Measurements from ENCODE around the gene ZPBP.
A peak's percentile ranks its signal among the peaks of the same experiment; 100 is the strongest.

ZPBP gene

GRCh38 chr7:50068850-50069551 is 24.0 kb downstream of the ZPBP start:
- Histone ChIP-seq H3K79me1 (replicated peaks; ENCODE audit: low read length, poor library complexity, severe bottlenecking) (no peaks in the 10 kb centered on the region), H3K9me3 (ENCODE audit: control insufficient read depth, low read length) (peaks cover 19% of the 10 kb centered on the region), H3K14ac (ENCODE audit: low read length in 2 of 2) (no peak overlapping the region), H3K4ac (ENCODE audit: low read depth in 1 of 2, low read length in 2 of 2) (no peak overlapping the region), H3K4me2 (ENCODE audit: low read length, poor library complexity, severe bottlenecking) (peak overlapping the region; percentile 70), H3K27ac (ENCODE audit: low read length, poor library complexity, severe bottlenecking) (no peak overlapping the region), H3K36me3 (ENCODE audit: control insufficient read depth in 1 of 2, insufficient read depth in 2 of 2, low read depth in 1 of 2, low read length in 2 of 2) (no peaks in the 10 kb centered on the region), H3K27me3 (ENCODE audit: control insufficient read depth in 1 of 2, insufficient read depth in 1 of 2, low read length in 2 of 2) (no peaks in the 10 kb centered on the region), H2BK5ac (ENCODE audit: low read depth, low read length, poor library complexity, severe bottlenecking) (no peak overlapping the region), H2BK15ac (ENCODE audit: low read depth, poor library complexity, severe bottlenecking) (no peak overlapping the region), H2BK120ac (ENCODE audit: low read depth, low read length) (no peak overlapping the region), H3K9ac (ENCODE audit: low read length) (peak overlapping the region; percentile 90), H2AFZ (ENCODE audit: low read depth, low read length) (no peak overlapping the region), H4K91ac (ENCODE audit: low read length) (no peak overlapping the region), H3K4me1 (ENCODE audit: control insufficient read depth, insufficient read depth, low read depth, low read length) (peaks cover 2% of the 10 kb centered on the region), H2AK5ac (ENCODE audit: low read length, severe bottlenecking) (no peak overlapping the region), H3K4me3 (ENCODE audit: insufficient read depth in 1 of 2, low read depth in 1 of 2, low read length in 2 of 2) (peak overlapping the region in 1 of 2 experiments; percentile 82), H2BK12ac (ENCODE audit: low read length in 2 of 2) (no peak overlapping the region), H3K23ac (ENCODE audit: low read length in 2 of 2) (no peak overlapping the region), H4K8ac (ENCODE audit: low read length) (no peak overlapping the region), H3K18ac (ENCODE audit: low read depth in 1 of 2, low read length in 2 of 2) (no peak overlapping the region)
- peak; percentile 36 for DNase-seq
- 18% methylated on average over 6 of the region's 6 CpGs for WGBS

GRCh38 chr7:50068026-50068425 is 25.0 kb downstream of the ZPBP start:
- Histone ChIP-seq H3K18ac (ENCODE audit: low read depth in 1 of 2, low read length in 2 of 2) (no peak overlapping the region), H3K4me1 (ENCODE audit: control insufficient read depth, insufficient read depth, low read depth, low read length) (peaks cover 2% of the 10 kb centered on the region), H2BK12ac (ENCODE audit: low read length in 2 of 2) (no peak overlapping the region), H2AK5ac (ENCODE audit: low read length, severe bottlenecking) (no peak overlapping the region), H3K4me2 (ENCODE audit: low read length, poor library complexity, severe bottlenecking) (no peak overlapping the region), H3K27ac (ENCODE audit: low read length, poor library complexity, severe bottlenecking) (no peak overlapping the region), H3K9ac (ENCODE audit: low read length) (peak overlapping the region; percentile 90), H3K36me3 (ENCODE audit: control insufficient read depth in 1 of 2, insufficient read depth in 2 of 2, low read depth in 1 of 2, low read length in 2 of 2) (no peaks in the 10 kb centered on the region), H4K91ac (ENCODE audit: low read length) (no peak overlapping the region), H3K9me3 (ENCODE audit: control insufficient read depth, low read length) (peaks cover 10% of the 10 kb centered on the region), H4K8ac (ENCODE audit: low read length) (no peak overlapping the region), H3K23ac (ENCODE audit: low read length in 2 of 2) (no peak overlapping the region), H2AFZ (ENCODE audit: low read depth, low read length) (no peak overlapping the region), H2BK15ac (ENCODE audit: low read depth, poor library complexity, severe bottlenecking) (no peak overlapping the region), H2BK120ac (ENCODE audit: low read depth, low read length) (no peak overlapping the region), H3K14ac (ENCODE audit: low read length in 2 of 2) (no peak overlapping the region), H3K4ac (ENCODE audit: low read depth in 1 of 2, low read length in 2 of 2) (no peak overlapping the region), H3K4me3 (ENCODE audit: insufficient read depth in 1 of 2, low read depth in 1 of 2, low read length in 2 of 2) (peak overlapping the region in 1 of 2 experiments; percentile 82), H2BK5ac (ENCODE audit: low read depth, low read length, poor library complexity, severe bottlenecking) (no peak overlapping the region), H3K27me3 (ENCODE audit: control insufficient read depth in 1 of 2, insufficient read depth in 1 of 2, low read length in 2 of 2) (no peaks in the 10 kb centered on the region), H3K79me1 (replicated peaks; ENCODE audit: low read length, poor library complexity, severe bottlenecking) (no peaks in the 10 kb centered on the region)
- no peak for DNase-seq
- 79% methylated on average over 2 of the region's 2 CpGs for WGBS

GRCh38 chr7:50062951-50063350 is 30.1 kb downstream of the ZPBP start:
- Histone ChIP-seq H3K9me3 (ENCODE audit: control insufficient read depth, low read length) (no peaks in the 10 kb centered on the region), H3K27me3 (ENCODE audit: control insufficient read depth in 1 of 2, insufficient read depth in 1 of 2, low read length in 2 of 2) (peaks cover 0 to 4% of the 10 kb centered on the region in 2 experiments), H4K91ac (ENCODE audit: low read length) (no peak overlapping the region), H3K4me2 (ENCODE audit: low read length, poor library complexity, severe bottlenecking) (no peak overlapping the region), H4K8ac (ENCODE audit: low read length) (no peak overlapping the region), H2AK5ac (ENCODE audit: low read length, severe bottlenecking) (no peak overlapping the region), H3K14ac (ENCODE audit: low read length in 2 of 2) (no peak overlapping the region), H3K9ac (ENCODE audit: low read length) (no peak overlapping the region), H3K36me3 (ENCODE audit: control insufficient read depth in 1 of 2, insufficient read depth in 2 of 2, low read depth in 1 of 2, low read length in 2 of 2) (no peaks in the 10 kb centered on the region), H2BK120ac (ENCODE audit: low read depth, low read length) (no peak overlapping the region), H3K79me1 (replicated peaks; ENCODE audit: low read length, poor library complexity, severe bottlenecking) (no peaks in the 10 kb centered on the region), H2BK12ac (ENCODE audit: low read length in 2 of 2) (no peak overlapping the region), H3K27ac (ENCODE audit: low read length, poor library complexity, severe bottlenecking) (no peak overlapping the region), H2BK15ac (ENCODE audit: low read depth, poor library complexity, severe bottlenecking) (no peak overlapping the region), H3K4me3 (ENCODE audit: insufficient read depth in 1 of 2, low read depth in 1 of 2, low read length in 2 of 2) (no peak overlapping the region), H2BK5ac (ENCODE audit: low read depth, low read length, poor library complexity, severe bottlenecking) (no peak overlapping the region), H2AFZ (ENCODE audit: low read depth, low read length) (no peak overlapping the region), H3K18ac (ENCODE audit: low read depth in 1 of 2, low read length in 2 of 2) (no peak overlapping the region), H3K4me1 (ENCODE audit: control insufficient read depth, insufficient read depth, low read depth, low read length) (no peaks in the 10 kb centered on the region), H3K23ac (ENCODE audit: low read length in 2 of 2) (no peak overlapping the region), H3K4ac (ENCODE audit: low read depth in 1 of 2, low read length in 2 of 2) (no peak overlapping the region)
- 50% methylated on average over 2 of the region's 2 CpGs for WGBS
- DNase-seq: no peak

- Histone ChIP-seq H4K91ac (ENCODE audit: low read length) (no peak overlapping the region), H3K27me3 (ENCODE audit: control insufficient read depth in 1 of 2, insufficient read depth in 1 of 2, low read length in 2 of 2) (peaks cover 0 to 3% of the 10 kb centered on the region in 2 experiments), H2AFZ (ENCODE audit: low read depth, low read length) (no peak overlapping the region), H3K4me3 (ENCODE audit: insufficient read depth in 1 of 2, low read depth in 1 of 2, low read length in 2 of 2) (no peak overlapping the region), H3K23ac (ENCODE audit: low read length in 2 of 2) (no peak overlapping the region), H3K18ac (ENCODE audit: low read depth in 1 of 2, low read length in 2 of 2) (no peak overlapping the region), H3K9ac (ENCODE audit: low read length) (no peak overlapping the region), H3K9me3 (ENCODE audit: control insufficient read depth, low read length) (no peaks in the 10 kb centered on the region), H3K4me2 (ENCODE audit: low read length, poor library complexity, severe bottlenecking) (no peak overlapping the region), H4K8ac (ENCODE audit: low read length) (no peak overlapping the region), H2BK5ac (ENCODE audit: low read depth, low read length, poor library complexity, severe bottlenecking) (no peak overlapping the region), H2BK12ac (ENCODE audit: low read length in 2 of 2) (no peak overlapping the region), H3K14ac (ENCODE audit: low read length in 2 of 2) (no peak overlapping the region), H3K4ac (ENCODE audit: low read depth in 1 of 2, low read length in 2 of 2) (no peak overlapping the region), H2AK5ac (ENCODE audit: low read length, severe bottlenecking) (no peak overlapping the region), H3K27ac (ENCODE audit: low read length, poor library complexity, severe bottlenecking) (no peak overlapping the region), H2BK120ac (ENCODE audit: low read depth, low read length) (no peak overlapping the region), H2BK15ac (ENCODE audit: low read depth, poor library complexity, severe bottlenecking) (no peak overlapping the region), H3K4me1 (ENCODE audit: control insufficient read depth, insufficient read depth, low read depth, low read length) (no peaks in the 10 kb centered on the region), H3K36me3 (ENCODE audit: control insufficient read depth in 1 of 2, insufficient read depth in 2 of 2, low read depth in 1 of 2, low read length in 2 of 2) (no peaks in the 10 kb centered on the region), H3K79me1 (replicated peaks; ENCODE audit: low read length, poor library complexity, severe bottlenecking) (no peaks in the 10 kb centered on the region)
- DNase-seq: no peak
- 92% methylated on average over 1 of the region's 1 CpG for WGBS
Measured at GRCh38 chr7:50056131-50056530, 36.9 kb downstream of the ZPBP start.

All from mesenchymal stem cell (in vitro differentiated cells and primary cell).